ENCODE measurements around the gene CADPS.

DNA sequence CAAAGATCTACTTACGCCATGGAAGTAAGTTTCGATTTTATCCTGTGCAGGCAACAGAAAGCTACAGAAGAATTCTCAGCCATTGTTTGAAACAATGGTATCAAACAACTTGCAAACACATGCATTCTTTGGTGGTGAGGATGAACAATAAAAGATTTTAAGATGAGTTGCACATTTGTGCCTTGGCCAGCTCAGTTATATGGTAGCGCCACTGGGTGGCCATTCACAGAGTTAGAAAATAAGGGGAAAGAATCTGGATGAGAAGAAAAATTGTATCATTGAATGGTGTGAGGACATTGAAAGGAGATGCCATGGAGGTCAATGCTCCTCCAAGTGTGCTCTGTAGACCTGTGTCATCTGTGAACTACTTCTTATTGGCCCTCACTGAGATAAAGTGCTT is 11.6 kb downstream of the CADPS start:
- TF ChIP-seq, protein P1, sequence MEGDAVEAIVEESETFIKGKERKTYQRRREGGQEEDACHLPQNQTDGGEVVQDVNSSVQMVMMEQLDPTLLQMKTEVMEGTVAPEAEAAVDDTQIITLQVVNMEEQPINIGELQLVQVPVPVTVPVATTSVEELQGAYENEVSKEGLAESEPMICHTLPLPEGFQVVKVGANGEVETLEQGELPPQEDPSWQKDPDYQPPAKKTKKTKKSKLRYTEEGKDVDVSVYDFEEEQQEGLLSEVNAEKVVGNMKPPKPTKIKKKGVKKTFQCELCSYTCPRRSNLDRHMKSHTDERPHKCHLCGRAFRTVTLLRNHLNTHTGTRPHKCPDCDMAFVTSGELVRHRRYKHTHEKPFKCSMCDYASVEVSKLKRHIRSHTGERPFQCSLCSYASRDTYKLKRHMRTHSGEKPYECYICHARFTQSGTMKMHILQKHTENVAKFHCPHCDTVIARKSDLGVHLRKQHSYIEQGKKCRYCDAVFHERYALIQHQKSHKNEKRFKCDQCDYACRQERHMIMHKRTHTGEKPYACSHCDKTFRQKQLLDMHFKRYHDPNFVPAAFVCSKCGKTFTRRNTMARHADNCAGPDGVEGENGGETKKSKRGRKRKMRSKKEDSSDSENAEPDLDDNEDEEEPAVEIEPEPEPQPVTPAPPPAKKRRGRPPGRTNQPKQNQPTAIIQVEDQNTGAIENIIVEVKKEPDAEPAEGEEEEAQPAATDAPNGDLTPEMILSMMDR (IDR thresholded peaks at IDR 0.05) = no peak
- no peak for TF ChIP-seq POLR2A (IDR thresholded peaks at IDR 0.05; ENCODE audit: low read depth)
- no peak for TF ChIP-seq EP300 (IDR thresholded peaks at IDR 0.05)
